HG03460 (cell line): ENCODE results near the gene ABCE1.
"Not testable (repeated sequence)": the region's sequence is repeated elsewhere in the genome, so short reads cannot be mapped to it uniquely, and the experiment has no call there.

Experiments used
- ATAC-seq: cut with Tn5 transposase; IDR thresholded peaks from one replicate; pipeline ENCODE4 v1.9.1; 2021; ENCODE audit not compliant: unreplicated experiment

ABCE1 gene

DNA sequence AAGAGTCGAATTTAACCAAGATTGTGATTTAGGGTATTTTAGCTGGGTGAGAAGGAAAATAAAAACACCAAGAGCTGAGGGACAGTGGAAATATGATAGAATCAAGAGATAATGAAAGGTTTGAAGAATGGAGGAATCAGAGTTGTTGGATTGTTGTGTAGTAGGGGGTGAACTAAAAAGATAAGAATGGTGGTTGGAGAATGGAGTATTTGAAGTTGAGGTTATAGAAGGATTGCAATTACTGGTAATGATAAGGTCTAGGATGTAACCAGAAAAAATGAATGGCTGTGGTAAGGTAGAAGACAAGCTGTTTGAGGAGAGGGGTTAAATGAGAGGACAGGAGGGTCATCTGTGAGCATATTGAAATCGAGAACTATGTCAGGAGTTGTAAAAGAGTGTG lies 4.5 kb downstream of the ABCE1 start:
- ATAC-seq: no peak

DNA sequence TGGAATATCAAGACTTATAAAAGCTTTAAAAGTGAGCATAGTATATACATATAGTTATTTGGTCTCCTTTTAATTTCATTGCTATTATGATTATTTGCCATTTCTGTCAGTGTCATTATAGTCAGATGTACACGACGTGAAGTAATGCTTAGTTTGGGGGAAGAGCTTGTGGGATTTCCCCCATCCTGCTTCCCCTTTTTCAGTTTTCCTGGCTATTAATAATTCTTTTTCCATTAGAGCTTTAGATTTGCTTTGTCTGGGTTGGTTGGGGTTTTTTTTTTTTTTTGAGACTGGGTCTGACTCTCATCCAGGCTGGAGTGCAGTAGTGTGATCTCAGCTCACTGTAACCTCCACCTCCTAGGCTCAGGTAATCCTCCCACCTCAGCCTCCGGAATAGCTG lies 5.4 kb downstream of the ABCE1 start:
- ATAC-seq: no peak

DNA sequence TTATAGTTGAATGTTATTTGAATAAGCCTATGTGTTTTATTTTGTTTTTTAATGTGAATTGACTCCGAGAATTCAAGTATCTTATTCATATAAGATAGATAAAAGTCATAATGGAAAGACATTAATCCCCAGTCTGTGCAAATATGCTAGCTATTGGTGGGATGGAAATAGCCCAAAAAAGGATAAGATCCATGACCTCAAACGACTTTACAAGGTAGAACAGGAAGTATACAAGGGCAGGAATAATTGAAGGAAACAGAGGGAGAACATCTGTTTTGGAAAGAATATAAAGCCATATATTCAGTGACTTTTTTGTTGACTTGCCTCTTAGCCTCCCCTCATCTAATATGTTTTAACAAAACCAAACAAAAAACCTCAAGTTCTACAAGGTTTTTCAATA lies 9.0 kb downstream of the ABCE1 start:
- no peak for ATAC-seq

DNA sequence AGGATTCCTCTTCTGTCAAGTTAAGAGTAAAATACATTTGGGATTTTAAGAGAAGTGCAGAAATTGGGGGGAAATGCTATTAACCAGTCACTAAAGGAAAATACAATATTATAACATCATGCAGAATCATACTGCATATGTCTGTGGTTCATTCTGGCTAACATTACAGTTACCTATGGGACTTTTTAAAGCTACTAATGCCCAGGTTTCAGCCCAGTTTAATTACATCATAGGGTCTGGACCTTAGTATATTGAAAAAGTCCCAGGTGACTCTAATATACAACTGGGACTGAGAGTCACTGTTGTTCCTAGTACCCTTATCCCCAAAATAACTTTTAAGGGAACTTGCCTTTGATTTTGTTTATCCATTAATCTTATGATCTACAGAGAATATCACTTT lies 10.0 kb downstream of the ABCE1 start:
- ATAC-seq: no peak

DNA sequence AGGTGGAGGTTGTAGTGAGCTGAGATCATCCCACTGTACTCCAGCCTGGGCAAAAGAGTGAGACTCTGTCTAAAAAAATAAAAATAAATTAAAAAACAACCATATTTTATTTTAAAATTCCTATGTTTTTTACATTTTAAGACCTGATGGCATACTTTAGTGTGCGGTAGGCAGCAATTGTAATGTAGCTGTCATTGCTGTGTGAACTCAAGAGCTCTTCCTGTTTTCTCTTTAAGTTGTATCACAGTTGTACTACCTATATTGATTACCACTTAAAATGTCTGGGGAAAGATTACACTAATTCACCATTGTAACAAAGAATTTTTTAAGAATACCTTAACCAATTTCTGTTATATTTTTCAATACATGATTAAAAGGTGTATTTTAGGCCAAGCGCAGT lies 27.3 kb downstream of the ABCE1 start:
- no peak for ATAC-seq

DNA sequence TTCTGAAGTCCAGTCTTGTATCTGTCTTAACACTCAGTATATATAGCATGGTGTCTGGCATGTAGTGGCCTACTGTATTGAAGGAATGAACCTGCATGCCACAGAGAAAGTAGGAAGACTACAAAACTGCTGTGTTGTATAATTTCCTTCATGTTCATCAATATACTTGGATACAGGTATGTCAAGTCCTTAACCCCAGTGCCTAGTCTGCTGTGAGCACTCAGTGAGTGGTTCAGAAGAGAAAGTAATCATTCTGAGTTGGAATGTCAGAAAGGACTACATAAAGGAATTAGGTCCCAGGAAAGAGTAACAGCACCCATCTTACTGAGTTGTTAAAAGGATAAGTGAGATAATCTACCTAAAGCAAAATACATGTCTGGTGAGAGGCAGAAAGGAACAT lies 32.0 kb downstream of the ABCE1 start:
- ATAC-seq: no peak

DNA sequence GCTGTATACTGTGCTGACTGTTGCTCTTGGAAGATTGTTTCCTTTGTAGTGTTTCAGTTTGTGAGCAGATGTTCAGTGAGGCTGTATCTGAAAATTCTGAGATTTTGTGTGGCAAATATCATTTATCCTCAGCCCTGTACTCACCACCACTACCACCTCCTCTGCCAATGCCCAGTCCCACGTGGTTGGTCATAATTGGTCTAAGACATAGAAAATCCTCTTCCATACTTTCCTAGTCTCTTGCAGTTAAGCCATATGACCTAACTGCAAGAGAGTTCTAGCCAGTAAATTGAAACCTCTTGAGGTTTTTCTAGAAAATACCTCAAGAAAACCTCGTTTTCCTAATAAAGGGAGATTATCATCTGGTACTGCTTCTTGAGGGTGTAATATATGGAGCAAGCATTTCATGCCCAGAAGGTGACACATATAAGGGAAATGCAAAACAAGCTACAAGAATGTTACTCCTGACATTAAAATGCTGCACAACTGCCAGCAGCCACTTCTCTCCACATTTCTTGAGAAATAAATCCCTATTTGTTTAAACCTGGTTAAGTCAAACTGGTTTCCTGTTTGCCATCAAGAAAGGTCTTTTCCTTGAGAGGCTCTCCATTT lies 32.8 kb downstream of the ABCE1 start:
- no peak for ATAC-seq

DNA sequence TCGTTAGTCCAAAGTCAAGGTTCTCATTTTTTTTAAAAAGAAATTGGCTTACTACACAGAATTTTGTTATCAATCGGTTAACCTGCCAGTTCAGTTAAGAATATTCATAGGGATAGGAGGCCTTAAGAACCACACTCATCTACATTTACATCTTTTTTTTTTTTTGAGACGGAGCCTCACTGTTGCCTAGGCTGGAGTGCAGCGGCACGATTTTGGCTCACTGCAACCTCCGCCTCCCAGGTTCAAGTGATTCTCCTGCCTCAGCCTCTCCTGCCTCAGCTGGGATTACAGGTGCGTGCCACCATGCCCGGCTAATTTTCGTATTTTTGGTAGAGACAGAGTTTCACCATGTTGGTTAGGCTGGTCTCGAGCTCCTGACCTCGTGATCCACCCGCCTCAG lies 33.7 kb downstream of the ABCE1 start:
- no peak for ATAC-seq

DNA sequence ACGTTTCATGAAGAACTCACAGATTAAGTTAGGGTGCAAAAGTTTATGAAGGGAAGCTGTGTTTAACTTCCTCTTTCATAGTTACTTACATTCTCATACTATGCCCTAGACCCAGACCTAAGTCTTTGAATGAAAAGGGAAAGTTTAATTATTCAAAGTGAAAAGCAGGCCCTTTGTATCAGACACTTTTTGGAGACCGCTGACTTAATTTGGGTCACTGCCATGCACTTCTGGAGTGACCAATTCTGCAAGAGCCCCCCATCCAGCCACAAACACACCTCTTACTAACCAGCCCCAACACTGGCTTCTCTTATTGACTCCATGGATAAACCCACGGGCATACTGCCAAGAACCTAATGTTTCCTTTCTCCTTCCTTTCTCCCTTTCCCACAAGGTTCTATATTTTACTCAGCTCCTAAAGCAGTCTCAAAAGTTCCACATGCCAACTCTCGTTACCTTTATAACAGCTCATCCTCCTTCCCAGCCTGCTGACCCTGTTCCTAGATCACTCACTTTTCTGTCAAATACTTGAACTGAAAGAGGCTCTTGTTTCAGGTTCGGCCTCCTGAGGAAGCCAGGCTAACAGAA lies 34.5 kb downstream of the ABCE1 start:
- peak; percentile 80 for ATAC-seq

DNA sequence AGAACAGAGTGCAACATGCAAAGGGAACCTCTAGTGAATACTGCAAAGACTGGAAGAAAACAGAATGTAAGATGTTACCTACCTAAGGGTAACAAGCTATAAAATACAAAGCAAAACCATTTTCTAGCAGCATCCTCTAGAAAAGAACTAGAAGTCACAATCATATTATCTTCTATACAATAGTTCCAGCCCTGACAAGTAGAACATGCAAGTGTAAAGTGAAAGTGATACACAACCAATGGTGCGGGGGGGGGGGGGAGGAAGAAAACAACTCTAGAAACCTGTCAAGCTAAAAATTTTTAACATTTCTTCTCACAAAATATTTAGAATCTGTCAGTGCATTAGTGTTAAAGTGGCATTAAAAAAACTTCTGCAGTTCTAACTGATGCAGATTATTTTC lies 38.1 kb downstream of the ABCE1 start:
- ATAC-seq: not testable (repeated sequence)

DNA sequence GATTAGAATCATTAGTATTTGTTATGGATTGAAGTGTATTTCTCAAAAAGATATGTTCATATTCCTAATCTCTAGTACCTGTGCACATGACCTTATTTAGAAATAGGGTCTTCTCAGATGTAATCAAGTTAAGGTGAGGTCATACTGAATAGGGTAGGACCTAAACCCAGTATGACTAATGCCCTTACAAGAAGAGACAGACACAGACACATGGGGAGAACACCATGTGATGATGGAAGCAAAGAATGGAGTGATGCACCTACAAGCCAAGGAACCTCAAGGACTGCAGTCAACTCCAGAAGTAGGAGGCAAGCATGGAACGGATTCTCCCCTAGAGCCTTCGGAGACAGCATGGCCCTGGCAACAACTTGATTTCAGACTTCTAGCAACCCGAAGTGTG lies 50.9 kb downstream of the ABCE1 start:
- ATAC-seq: no peak

DNA sequence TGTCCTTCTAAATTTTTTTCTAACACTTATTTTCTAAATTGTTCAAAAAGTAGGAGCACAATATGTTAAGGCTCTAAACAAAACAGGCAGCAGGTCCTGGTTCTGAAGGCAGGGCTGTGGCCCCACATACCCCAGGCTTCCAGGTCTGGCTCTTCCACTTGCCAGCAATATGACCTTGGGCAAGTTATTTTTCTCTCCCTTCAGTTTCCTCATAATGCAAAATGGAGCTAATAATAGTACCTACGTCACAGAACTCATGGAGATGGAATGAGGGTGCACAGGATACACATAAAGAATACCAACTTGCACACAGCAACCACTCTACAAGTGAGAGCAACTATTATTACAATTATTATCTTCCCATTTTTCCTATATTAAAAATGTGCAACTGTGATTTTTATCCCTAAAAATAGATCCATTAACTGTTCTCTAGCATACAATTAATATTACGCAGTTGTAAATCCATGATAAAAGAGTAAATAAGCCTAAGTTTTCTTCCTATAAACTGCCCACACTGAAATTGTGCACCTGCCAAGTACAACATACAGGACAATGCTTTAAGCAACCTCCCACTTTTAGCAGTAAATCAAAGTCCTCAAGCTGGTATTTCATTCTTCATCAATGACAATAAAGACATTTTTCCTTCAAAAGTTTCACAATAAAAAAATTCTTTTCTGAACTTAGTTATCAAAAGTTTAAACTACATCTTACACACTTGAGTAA lies 55.2 kb downstream of the ABCE1 start:
- ATAC-seq: no peak

DNA sequence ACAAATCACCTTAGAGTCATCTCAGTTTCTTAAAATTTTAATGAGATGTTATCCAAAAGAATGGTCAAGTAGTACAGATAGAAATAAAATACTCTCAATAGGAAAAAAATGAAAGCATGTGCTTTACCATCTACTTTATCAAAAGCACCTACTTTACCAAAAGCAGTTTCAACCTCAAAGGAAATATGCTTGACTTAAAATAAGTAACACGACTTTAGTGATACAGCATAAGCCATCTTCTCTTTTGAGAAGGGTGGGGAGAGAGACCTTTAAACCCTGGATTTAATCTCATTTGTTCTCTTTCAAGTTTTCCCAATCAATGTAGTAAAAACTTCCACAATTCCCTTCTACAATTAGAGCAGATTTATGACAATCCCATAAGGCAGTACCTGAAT lies 55.8 kb downstream of the ABCE1 start:
- peak; percentile 49 for ATAC-seq

DNA sequence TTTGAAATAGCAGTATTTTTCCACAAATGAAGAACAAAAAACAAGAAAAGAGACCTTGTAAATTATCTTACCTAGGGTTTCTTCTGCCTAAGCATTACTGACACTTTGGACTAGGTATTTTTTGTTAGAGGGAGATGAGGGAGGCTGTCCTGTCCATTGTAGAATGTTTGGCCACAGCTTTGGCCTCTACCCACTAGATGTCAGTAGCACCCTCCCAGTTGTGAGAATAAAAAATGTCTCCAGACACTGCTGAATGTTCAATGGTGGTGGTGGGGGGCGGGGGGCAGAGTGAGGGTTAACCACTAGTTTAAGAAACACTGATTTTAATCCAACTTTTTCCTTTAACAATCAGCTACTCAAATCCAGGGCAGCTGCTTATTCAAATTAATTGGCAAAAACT lies 56.5 kb downstream of the ABCE1 start:
- peak; percentile 71 for ATAC-seq

DNA sequence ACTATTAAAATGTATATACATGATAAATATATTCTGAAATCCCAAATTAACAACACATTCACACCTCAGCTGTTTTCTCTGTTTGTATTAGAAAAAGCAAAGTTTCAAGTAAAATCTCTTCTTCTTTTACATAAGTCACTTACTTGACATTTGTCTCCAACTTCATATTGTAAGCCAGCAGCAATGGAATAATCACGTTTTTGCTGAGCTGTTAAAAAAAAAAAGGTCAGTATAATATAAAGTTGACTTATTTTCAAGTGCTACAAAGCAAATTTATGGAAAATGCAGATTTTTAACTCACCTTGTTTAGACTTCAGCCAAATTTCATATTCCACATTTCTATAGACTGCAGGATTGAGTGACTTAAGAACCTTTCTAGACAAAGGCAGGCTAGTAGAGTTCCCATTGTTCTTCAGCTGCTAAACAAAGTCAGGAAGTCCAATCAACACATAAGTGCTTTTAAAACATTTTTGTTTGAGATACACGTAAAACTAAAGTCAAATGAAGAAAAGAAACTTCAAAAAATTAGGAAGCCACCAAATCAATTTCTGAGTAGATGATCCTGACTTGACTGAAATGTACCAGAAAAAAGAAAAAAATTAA lies 57.3 kb downstream of the ABCE1 start:
- ATAC-seq: no peak

DNA sequence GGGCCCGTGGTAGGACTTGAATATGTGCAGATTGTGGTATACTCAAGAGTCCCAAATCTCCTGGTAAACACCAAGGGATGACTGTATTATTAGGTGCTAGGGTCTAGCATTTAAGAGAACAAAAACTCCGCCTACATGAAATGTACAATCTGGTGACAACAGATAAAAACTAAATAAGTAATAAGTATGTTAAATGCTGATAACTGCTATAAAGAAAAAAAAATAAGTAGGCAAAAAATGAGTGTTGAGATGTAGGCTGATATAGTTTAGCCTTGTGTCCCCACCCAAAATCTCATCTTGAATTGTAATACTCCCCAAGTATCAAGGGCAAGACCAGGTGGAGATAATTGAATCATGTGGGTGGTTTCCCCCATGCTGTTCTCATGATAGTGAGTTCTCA lies 58.9 kb downstream of the ABCE1 start:
- no peak for ATAC-seq

DNA sequence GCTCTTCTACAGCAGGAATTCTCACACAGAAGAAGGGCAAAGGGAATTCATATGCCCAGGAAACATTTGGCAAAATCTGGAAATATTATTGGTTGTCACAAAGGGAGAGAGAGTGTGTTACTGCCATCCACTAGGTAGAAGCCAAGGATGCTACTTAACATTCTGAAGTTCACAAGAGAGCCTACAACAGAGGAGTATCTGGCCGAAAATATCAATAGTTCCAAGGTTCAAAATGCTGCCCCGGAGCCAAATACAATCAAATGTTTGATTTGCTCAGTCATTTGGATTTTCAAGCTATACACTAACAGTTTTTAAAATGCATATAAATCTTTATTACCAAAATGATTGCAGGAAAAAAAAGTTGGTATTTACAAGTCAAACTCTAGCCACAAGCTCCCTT lies 63.4 kb downstream of the ABCE1 start:
- no peak for ATAC-seq

DNA sequence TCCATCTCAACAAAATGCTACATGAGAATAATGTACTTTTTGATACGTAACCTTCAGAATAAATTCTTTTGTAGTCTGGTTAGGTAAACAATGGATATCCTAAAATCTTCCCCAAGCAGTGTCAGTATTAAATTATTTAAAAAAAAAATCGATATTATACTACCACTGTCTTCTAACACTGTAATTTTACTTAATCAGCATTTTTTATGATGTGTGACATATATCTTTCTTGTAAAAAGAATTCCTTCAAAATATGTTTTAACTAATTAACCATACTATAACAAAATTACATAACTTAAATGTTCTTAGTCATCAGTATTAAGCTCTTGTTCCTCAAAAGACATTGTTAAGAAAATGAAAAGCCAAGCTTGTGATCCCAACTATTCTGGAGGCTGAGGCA lies 69.8 kb downstream of the ABCE1 start:
- ATAC-seq: no peak

DNA sequence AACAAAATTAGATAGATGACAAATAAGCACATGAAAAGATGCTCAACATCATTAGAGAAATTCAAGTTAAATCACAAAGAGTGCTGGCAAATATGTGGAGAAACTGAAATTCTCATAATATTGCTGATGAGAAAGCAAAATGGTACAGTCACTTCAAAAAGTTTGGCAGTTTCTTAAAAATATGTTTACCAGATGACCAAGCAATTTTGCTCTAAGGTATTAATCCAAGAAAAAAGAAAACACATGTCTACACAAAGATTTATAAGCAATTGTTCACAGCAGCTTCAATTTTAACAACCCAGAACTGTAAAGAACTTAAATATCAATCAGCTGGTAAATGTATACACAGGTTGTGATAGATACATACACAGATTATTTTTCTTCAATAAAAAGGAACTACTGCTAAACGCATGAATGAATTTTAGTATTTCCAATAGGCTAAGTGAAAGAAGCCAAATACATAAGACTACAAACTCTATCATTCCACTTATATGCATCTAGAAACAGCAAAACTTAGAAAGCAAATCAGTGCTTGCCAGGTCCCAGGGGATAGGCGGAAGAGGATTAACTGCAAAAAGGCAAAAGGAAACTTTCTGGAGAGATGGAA lies 70.6 kb downstream of the ABCE1 start:
- ATAC-seq: no peak

DNA sequence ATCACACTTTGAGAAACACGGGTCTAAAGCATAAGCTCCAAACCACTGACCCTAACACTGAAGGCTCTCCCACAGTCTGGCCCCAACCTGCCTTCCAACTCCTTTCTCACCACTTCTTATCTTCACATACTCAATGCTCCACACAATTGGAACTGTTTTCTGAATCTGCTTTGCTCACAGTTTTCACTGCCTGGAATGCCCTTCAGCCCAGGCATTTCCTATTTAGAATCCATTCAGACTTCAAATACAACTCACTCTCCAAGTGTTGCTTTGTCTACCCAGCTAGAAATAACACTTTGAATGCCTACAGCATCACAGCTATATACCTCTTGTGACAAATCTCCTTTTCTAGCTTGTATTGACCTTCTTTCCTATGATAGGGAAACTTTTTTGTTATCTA lies 72.1 kb downstream of the ABCE1 start:
- ATAC-seq: no peak

DNA sequence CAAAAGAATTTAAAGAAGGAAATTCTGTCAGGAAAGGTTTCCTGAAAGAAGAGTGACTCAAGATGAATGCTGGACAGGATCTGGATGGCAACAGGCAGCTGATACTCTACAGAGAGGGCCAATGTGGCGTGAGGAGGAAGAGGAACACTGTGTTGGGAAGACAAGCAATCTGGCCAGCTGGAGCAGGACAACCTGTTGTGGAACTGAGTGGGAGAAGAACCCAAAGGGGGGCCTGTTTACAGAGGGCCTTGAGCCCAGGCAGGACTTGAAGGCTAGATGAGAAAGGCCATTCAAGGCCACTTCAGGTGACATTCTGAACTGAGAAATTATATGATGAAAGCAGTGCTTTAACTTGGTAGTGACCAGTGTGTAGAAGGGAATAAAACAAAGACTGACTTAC lies 73.8 kb downstream of the ABCE1 start:
- ATAC-seq: no peak
